GM21619 (cell line): Measurements from ENCODE around the gene PXDN.
"Not testable (repeated sequence)": the region's sequence is repeated elsewhere in the genome, so short reads cannot be mapped to it uniquely, and the experiment has no call there.

ENCODE experiments used
- ATAC-seq: cut with Tn5 transposase; IDR thresholded peaks from one replicate; pipeline ENCODE4 v1.9.1; 2021; ENCODE audit not compliant: unreplicated experiment

PXDN gene

GRCh38 chr2:1744446-1745170 is at the start of gene PXDN:
PXDN (minus strand) TSS chr2:1744515; CDS start chr2:1744455, 60 bp downstream.
- ATAC-seq: no peak

- no peak for ATAC-seq
These were observed 49.6 kb upstream of the PXDN start for GRCh38 chr2:1793868-1794445.

GRCh38 chr2:1793001-1793867 is 48.9 kb upstream of the PXDN start:
- ATAC-seq: no peak

- ATAC-seq: no peak
These were observed 47.5 kb upstream of the PXDN start for GRCh38 chr2:1791685-1792435.

- no peak for ATAC-seq
These were observed 46.8 kb upstream of the PXDN start for GRCh38 chr2:1791006-1791605.

- ATAC-seq: no peak
These were observed 46.2 kb upstream of the PXDN start for GRCh38 chr2:1790473-1790872.

- no peak for ATAC-seq
These were observed 45.3 kb upstream of the PXDN start for GRCh38 chr2:1789610-1790009.

- no peak for ATAC-seq
These were observed 44.2 kb upstream of the PXDN start for GRCh38 chr2:1788478-1788959.

GRCh38 chr2:1787755-1788477 is 43.6 kb upstream of the PXDN start:
- ATAC-seq: no peak

GRCh38 chr2:1784986-1785617 is 40.8 kb upstream of the PXDN start:
- ATAC-seq: no peak

- ATAC-seq: no peak
These were observed 39.8 kb upstream of the PXDN start for GRCh38 chr2:1784087-1784486.

- no peak for ATAC-seq
These were observed 38.2 kb upstream of the PXDN start for GRCh38 chr2:1782514-1782913.

GRCh38 chr2:1781291-1782080 is 37.2 kb upstream of the PXDN start:
- ATAC-seq: no peak

- ATAC-seq: no peak
These were observed 36.4 kb upstream of the PXDN start for GRCh38 chr2:1780693-1781092.

GRCh38 chr2:1780054-1780453 is 35.7 kb upstream of the PXDN start:
- ATAC-seq: not testable (repeated sequence)

- no peak for ATAC-seq
These were observed 34.3 kb upstream of the PXDN start for GRCh38 chr2:1778566-1778965.

- no peak for ATAC-seq
These were observed 33.5 kb upstream of the PXDN start for GRCh38 chr2:1777781-1778180.

- no peak for ATAC-seq
These were observed 32.8 kb upstream of the PXDN start for GRCh38 chr2:1777156-1777555.
